ENCODE results near the gene LRRN4CL.
"Not testable (repeated sequence)": the region's sequence is repeated elsewhere in the genome, so short reads cannot be mapped to it uniquely, and the experiment has no call there.

- not testable (repeated sequence) for TF ChIP-seq SUZ12 (IDR thresholded peaks at IDR 0.05; ENCODE audit: extremely low read depth, insufficient read depth, insufficient read length); YY1 (IDR thresholded peaks at IDR 0.05; ENCODE audit: insufficient read depth, insufficient read length)
Observed at GRCh38 chr11:62730076-62730475, 40.7 kb upstream of the LRRN4CL start.
